Peyer's patch (tissue), 4 donors: Measurements from ENCODE around the gene KIF25. TPM values are rescaled to one million over a fixed set of nuclear protein-coding genes. Genes with fewer than 3 reads are reported as not detected.

Source experiments
- DNase-seq, 3 donors: peaks; one replicate each; pipeline ENCODE4 v3.0.0-alpha.2; 2017 to 2019
- H3K27ac ChIP-seq, 4 donors: fragments of 200-600 bp; sonication (generic); one replicate each; pipeline ENCODE4 v1.5.1; 2016 to 2019
- H3K27me3 ChIP-seq, 2 donors: fragments of 200-600 bp; sonication (generic); one replicate each; pipeline ENCODE4 v1.5.1; 2019
- H3K36me3 ChIP-seq, 3 donors: fragments of 200-600 bp; sonication (generic); one replicate each; pipeline ENCODE4 v1.5.1; 2016 to 2019
- H3K4me1 ChIP-seq, 4 donors: fragments of 200-600 bp; sonication (generic); one replicate each; pipeline ENCODE4 v1.5.1; 2016 to 2019
- H3K4me3 ChIP-seq, 4 donors: fragments of 200-600 bp; sonication (generic); 1 replicate in 3 of 4; 2 replicates in 1 of 4; pipeline ENCODE4 v1.5.1; 2016 to 2019; ENCODE audit warnings: mild to moderate bottlenecking in 1 of 4
- H3K9me3 ChIP-seq, 4 donors: fragments of 200-600 bp; sonication (generic); one replicate each; pipeline ENCODE4 v1.5.1; 2016 to 2019; ENCODE audit warnings: mild to moderate bottlenecking in 1 of 4
- CTCF ChIP-seq, 6 experiments: fragments of 450-650 bp in 4 of 6; fragments of 200-600 bp in 2 of 6; sonication (generic) in 1 of 6; IDR thresholded peaks; one replicate each; pipeline ENCODE4 v1.5.1; 2017 to 2019; ENCODE audit warnings: antibody characterized with exemption in 6 of 6, mild to moderate bottlenecking in 3 of 6, moderate library complexity in 1 of 6
- POLR2A ChIP-seq, 2 donors: fragments of 450-650 bp; IDR thresholded peaks; one replicate each; pipeline ENCODE4 v1.5.1; 2017; ENCODE audit warnings: antibody characterized with exemption in 2 of 2, mild to moderate bottlenecking in 2 of 2, moderate library complexity in 2 of 2
- total RNA-seq, 4 donors: library from RNA; depleted of rRNA; stranded (reverse); fragments of >200 nt; gene quantifications; one replicate each; pipeline ENCODE4 v1.1.0, GENCODE V29; 2016

The KIF25 gene
- total RNA-seq, 4 donors from 2014 or later = not detected

GRCh38 chr6:167960579-167960978 lies 36.9 kb upstream of the KIF25 start:
- no peaks in the 10 kb centered on the region for H3K9me3 ChIP-seq
- no peak for DNase-seq
- no peak for TF ChIP-seq POLR2A (IDR thresholded peaks at IDR 0.05)
- TF ChIP-seq CTCF (IDR thresholded peaks at IDR 0.05) = no peak
- no peaks in the 10 kb centered on the region for H3K27me3 ChIP-seq
- H3K4me3 ChIP-seq = no peak overlapping the region
- peaks cover 0 to 39% (median 0%) of the 10 kb centered on the region in 3 donors for H3K36me3 ChIP-seq
- peaks cover 0 to 23% (median 0%) of the 10 kb centered on the region in 4 donors for H3K4me1 ChIP-seq
- H3K27ac ChIP-seq = no peak overlapping the region

- no peaks in the 10 kb centered on the region for H3K27me3 ChIP-seq
- peaks cover 0 to 47% (median 0%) of the 10 kb centered on the region in 3 donors for H3K36me3 ChIP-seq
- no peak overlapping the region for H3K4me3 ChIP-seq
- H3K4me1 ChIP-seq = peaks cover 0 to 23% (median 0%) of the 10 kb centered on the region in 4 donors
- DNase-seq = no peak
- no peak overlapping the region for H3K27ac ChIP-seq
- H3K9me3 ChIP-seq = no peaks in the 10 kb centered on the region
- TF ChIP-seq POLR2A (IDR thresholded peaks at IDR 0.05) (no peak), CTCF (IDR thresholded peaks at IDR 0.05) (no peak)
Observed at GRCh38 chr6:167962711-167963110, 34.8 kb upstream of the KIF25 start.

- Histone ChIP-seq H3K36me3 (peaks cover 0 to 47% (median 0%) of the 10 kb centered on the region in 3 donors), H3K27ac (no peak overlapping the region), H3K4me1 (peaks cover 0 to 23% (median 0%) of the 10 kb centered on the region in 4 donors), H3K4me3 (no peak overlapping the region), H3K27me3 (no peaks in the 10 kb centered on the region), H3K9me3 (no peaks in the 10 kb centered on the region)
- TF ChIP-seq POLR2A (IDR thresholded peaks at IDR 0.05) (no peak), CTCF (IDR thresholded peaks at IDR 0.05) (no peak)
- DNase-seq = no peak
Observed at GRCh38 chr6:167963589-167964057, 33.8 kb upstream of the KIF25 start.

- Histone ChIP-seq H3K4me3 (no peak overlapping the region), H3K27me3 (no peaks in the 10 kb centered on the region), H3K27ac (peak overlapping the region in 2 of 4 donors; percentile 38 to 50), H3K36me3 (peaks cover 0 to 60% (median 0%) of the 10 kb centered on the region in 3 donors), H3K4me1 (peaks cover 0 to 23% (median 0%) of the 10 kb centered on the region in 4 donors), H3K9me3 (no peaks in the 10 kb centered on the region)
- no peak for DNase-seq
- TF ChIP-seq POLR2A (IDR thresholded peaks at IDR 0.05) (no peak), CTCF (IDR thresholded peaks at IDR 0.05) (no peak)
Observed at GRCh38 chr6:167965592-167966539, 31.6 kb upstream of the KIF25 start.

GRCh38 chr6:167966540-167966905 lies 30.9 kb upstream of the KIF25 start:
- Histone ChIP-seq H3K4me3 (no peak overlapping the region), H3K36me3 (peaks cover 0 to 63% (median 0%) of the 10 kb centered on the region in 3 donors), H3K9me3 (no peaks in the 10 kb centered on the region), H3K27me3 (no peaks in the 10 kb centered on the region), H3K27ac (peak overlapping the region in 1 of 4 donors; percentile 12), H3K4me1 (peaks cover 0 to 23% (median 0%) of the 10 kb centered on the region in 4 donors)
- DNase-seq = no peak
- no peak for TF ChIP-seq POLR2A (IDR thresholded peaks at IDR 0.05)
- TF ChIP-seq CTCF (IDR thresholded peaks at IDR 0.05) = no peak
